Raji (cell line): ENCODE measurements around the gene APBB1.

Experiments
- POLR2A ChIP-seq: IDR thresholded peaks from 2 replicates; pipeline ENCODE4 v1.6.1; 2011; ENCODE audit warnings: low read depth, low read length, control low read depth; ENCODE audit not compliant: insufficient read depth

APBB1 gene

DNA sequence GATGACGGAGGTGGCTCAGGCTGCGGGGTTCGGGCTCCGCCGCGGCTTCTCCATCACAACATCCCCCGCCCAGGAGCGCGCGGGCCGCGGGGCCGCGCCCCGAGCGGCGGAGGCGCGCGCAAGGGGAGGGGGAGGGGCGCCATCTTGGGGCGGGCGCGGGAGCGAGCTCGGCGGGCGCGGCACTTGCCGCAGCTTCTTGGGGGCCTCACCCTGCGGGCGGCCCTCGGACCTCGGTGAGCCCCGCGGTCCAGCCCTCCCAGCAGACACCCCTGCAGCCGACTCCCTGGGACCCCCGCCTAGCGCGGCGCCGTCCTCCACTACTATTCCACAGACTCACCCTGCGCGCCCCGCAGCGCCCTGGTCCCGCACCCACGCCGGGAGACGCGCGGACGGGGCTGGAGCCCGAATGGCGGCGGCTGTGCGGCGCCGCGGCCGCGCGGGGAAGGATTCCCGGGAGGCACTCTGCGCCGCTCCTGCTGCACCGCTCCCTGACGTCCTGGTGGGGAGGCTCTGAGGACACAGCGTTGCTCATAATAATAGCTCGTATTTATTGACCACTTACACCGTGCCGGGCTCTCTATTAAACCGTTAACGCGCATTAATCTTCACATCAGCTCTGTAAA lies at the start of gene APBB1:
TSS of gene APBB1 (minus strand) at position 86 of the 623 bp plus-strand sequence. CDS start 7,747 bp downstream, outside the sequence.
- no peak for TF ChIP-seq POLR2A

GRCh38 chr11:6459099-6459450 lies 40.2 kb upstream of the APBB1 start:
- TF ChIP-seq POLR2A = no peak

DNA sequence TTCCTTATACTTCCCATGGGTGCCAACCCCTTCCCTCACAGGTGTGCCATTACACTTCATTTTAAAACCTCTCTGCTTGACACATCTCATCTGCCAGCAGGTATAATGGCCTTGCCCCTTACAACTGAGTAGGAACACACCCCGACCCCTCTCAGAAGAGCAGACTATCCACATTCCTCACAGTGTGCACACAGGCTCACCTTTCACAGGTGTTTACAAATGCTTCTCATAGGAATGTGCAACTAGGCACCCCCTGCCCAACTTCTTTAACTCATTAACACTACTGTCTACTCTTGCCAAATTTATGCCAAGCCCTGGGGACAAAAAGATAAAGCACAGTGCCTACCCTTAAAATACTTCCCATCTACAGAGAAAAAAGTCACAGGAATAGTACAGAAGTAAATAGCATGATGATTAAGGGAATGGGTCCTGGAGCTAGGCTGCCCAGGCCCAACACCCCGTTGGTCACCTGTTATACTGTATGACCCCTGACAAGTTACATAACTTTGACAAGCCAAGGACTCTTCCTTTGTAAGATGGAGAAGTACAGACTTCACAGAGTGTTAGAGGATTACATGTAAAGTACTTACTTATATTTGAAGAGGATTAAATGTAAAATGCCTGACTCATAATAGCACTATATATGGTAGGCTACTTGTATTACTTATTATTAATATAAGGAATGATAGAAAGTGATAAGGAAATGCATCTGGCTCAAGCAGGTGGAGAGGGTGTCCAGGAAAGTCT lies 39.6 kb upstream of the APBB1 start:
- TF ChIP-seq POLR2A = no peak

GRCh38 chr11:6457581-6458320 lies 38.9 kb upstream of the APBB1 start:
- TF ChIP-seq POLR2A = no peak

DNA sequence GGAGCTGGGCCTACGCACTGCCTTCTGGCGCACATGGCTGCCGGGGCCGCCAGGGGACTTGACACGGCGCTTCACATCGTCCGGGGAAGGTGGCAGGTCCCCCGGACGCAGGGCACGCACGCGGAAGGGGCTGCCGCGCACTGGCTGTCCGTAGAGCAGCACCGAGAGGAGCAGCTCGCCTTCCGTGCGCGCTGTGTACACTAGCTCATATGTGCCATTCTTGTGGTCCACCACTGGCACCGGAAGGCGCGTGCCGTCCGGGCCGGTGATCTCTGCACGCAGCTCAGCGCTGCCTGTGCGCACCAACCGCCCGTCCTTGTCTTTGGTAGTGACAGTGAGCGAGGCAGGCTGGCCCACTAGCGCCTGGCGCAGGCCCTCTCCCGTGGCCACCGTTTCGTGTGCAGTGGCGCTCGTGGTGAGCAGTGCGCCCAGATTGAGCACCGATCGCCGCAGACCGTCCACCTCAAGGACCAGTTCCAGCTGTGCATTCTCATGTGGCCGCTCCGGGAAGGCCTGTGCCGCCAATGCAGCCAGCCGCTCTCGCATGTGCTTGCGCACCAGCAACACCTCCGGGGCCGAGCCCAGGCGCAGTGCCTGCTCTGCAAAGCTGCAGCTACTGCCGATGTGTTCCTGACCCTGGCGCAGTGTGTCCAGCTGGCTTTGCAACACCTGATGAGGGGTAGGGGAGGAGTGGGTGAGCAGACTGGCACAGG lies 37.6 kb upstream of the APBB1 start:
- TF ChIP-seq POLR2A = no peak

- TF ChIP-seq POLR2A = no peak
Measured at GRCh38 chr11:6455070-6455469, 36.2 kb upstream of the APBB1 start.

- no peak for TF ChIP-seq POLR2A
Measured at GRCh38 chr11:6453152-6453551, 34.3 kb upstream of the APBB1 start.

GRCh38 chr11:6452219-6452618 lies 33.3 kb upstream of the APBB1 start:
- TF ChIP-seq POLR2A = no peak

DNA sequence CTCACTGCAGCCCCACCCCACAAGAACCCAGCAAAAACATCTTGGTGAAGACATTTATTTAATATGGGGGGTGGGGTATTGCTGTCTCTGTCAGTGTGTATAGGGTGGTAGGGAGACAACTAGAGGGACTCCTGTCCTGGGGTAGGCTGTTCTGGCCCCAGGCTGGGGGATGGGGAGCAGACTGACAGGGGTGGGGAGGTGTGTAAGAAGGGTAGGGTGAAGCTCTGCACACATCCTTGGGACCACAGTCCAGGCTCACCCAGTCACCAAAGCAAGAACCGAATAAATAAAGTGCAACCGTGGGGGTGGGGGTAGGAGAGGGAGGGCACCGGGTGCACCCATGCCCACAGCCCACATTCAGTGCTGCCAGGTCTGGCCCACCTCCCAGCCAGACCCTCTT lies 29.7 kb upstream of the APBB1 start:
- TF ChIP-seq POLR2A = no peak

- TF ChIP-seq POLR2A = no peak
Measured at GRCh38 chr11:6443269-6444003, 24.5 kb upstream of the APBB1 start.

DNA sequence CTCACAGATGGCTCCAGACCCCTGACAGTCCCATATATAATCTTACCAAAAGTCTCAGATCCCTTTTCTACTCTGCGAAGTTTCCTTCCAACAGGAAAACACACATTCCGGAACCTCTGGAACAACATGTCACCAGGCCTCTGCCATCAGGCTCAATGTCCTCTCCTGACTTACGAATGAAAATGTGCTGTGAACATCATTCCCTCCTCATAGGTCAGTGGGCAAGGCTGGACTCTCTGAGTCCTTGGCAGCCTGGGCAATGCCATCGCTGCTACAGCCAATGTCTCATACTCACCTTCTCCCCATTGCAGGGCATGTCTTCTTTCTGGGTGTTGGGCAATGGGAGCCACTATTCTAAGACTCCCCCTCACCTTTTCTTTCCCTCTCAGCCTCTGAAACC lies 23.5 kb upstream of the APBB1 start:
- TF ChIP-seq POLR2A = no peak

GRCh38 chr11:6440906-6441358 lies 22.0 kb upstream of the APBB1 start, which contains the start of gene HPX:
HPX (minus strand) TSS chr11:6440987; CDS start chr11:6440963, 24 bp downstream.
- no peak for TF ChIP-seq POLR2A

- TF ChIP-seq POLR2A = no peak
Measured at GRCh38 chr11:6438979-6439571, 20.2 kb upstream of the APBB1 start.

DNA sequence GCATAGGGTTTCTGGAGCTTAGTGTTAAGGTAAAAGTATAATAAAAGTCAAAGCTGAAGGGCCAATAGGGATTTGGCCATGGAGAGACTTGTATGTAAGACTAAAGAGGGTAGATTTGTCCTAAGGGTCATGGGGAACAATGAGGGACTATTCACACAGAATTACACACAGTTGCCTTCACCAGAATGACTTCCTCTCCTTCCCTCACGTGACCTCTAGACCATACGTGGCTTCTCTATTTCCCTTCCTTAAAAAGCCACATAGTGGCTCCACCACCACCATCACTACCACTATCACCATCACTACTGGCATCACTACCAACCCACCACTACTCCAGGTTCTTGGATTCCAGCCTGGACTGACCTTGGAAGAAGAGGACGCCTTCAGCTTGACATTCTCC lies 19.1 kb upstream of the APBB1 start:
- no peak for TF ChIP-seq POLR2A
